Left cardiac atrium (tissue), 4 donors: ENCODE results near the gene TIGD3. TPM values are rescaled to one million over a fixed set of nuclear protein-coding genes. Genes with fewer than 3 reads are reported as not detected.
A peak's percentile ranks its signal among the peaks of the same experiment; 100 is the strongest.

Source experiments
- ATAC-seq, 2 donors: fragments of 200-7000 bp; cut with Tn5 transposase; one replicate each; pipeline ENCODE4 v1.9.1; 2020; ENCODE audit warnings: mild to moderate bottlenecking in 2 of 2, moderate library complexity in 2 of 2
- DNase-seq: peaks from one replicate; pipeline ENCODE4 v3.0.0-alpha.2; 2020
- intact Hi-C, 2 donors: fragments of 100-400 bp; cut with DNase I; formaldehyde crosslinking; loops; one replicate each; pipeline versions ENCODE4 v1.14.1 to v1.15.1; 2022 to 2023
- long read RNA-seq: library from polyadenylated mRNA; unstranded; transcript quantifications from one replicate; pipeline ENCODE4 v2.0.0, GENCODE V29; 2021
- total RNA-seq, 2 donors: library from RNA; stranded (reverse); fragmentation: NEBNext Ultra II Directional; extraction: Animal tissue kit (Norgen Biotek cat#: 25700); gene quantifications; one replicate each; pipeline ENCODE4 v1.2.1, GENCODE V29; 2021
- donor health status: DM: no; HTN: yes; CAD: no.
- donor health status: DM: no; HTN: yes; CAD: no; lungs with severe emphysema.
- donor health status: DM: yes; HTN: yes; CAD: no.
- donor health status: Dilated cardiomyopathy.

TIGD3 gene
- under 1 TPM in 1 of 2 donors, not detected in 1; 0.12 TPM for total RNA-seq
- long read RNA-seq: 0 reads

GRCh38 chr11:65354265-65355012, at the start of gene TIGD3:
TIGD3 (plus strand) TSS chr11:65354751; CDS start chr11:65355809, 1,058 bp downstream.
- intact Hi-C loops: no loop called here
- DNase-seq (peak; percentile 99), ATAC-seq (peak; percentile 96 to 98)

- intact Hi-C loops: no loop called here
- DNase-seq (no peak), ATAC-seq (no peak)
These were observed 48.9 kb upstream of the TIGD3 start for GRCh38 chr11:65305501-65306268.

DNA sequence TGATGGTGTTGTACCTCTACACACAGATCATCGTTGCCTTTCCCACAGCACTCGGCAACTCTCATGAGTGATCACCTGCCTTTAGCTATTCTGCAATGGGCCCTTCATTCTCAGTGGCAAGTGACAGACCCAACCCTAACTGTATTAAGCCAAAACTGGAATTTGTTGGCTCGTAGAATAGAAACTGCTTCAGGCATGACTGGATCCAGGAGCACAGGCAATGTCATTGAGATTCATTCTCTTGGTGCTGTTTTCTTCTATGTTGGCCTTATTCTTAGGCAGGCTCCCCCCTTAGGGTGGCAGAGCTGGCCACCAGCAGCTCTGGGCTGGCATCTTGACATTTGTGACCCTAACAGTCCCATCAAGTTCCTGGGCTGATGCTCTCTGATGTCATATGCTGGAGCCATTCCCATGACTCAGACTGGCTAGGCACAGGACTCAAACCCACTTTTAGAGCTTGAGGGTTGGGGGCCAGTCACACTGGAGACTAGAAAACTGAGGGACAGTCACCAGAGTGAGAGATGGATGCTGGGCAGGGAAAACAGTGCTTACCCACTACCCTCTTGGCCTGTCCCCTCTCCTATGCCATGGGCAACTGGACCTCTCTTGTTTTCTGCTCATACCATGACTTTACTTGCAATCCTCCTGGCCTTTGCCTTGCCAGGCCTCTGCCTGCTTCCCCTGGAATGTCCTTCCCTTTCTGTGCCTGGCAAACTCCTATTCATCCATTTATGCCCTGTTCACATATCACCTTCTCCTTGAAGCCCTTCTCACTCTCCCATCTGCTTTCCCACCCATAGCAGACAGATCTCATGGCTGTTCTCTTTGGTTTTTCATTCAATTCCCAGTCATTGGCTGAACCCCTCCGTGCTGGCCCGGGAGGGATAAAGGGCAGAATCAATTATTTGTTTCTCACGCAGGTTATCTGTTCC, 47.0 kb upstream of the TIGD3 start:
- intact Hi-C loops: no loop called here
- no peak for DNase-seq
- no peak for ATAC-seq

DNA sequence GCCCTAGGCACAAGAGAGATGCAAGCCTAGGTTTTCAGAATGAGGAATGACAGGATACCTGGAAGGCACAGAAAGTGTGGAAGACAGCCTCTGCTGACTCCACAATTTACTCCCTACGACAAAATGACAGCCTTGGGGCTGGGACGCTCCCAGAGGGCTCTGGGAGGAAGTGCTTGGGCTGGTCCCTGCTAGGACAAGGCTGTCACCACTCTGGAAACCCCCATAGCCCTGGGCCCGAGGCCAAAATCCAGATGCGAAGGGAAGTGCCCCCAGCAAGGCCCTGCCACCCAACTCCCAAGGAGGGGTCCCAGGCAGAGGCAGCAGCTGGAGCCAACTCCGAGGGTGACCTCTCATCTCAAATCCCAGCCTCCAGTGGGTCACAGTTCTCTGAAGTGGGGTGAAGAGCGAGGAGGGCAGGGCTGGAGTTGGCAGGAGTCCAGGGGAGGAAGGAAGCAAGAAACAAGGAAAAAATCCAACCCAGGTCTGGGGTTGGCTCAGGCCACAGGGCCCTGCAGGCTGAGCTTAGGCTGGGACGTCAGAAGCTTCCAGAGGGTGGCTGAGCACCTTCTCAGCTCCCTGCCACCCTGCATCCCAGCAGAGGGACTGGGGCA, 46.2 kb upstream of the TIGD3 start:
- ATAC-seq (peak; percentile 33 to 66), DNase-seq (peak; percentile 62)
- intact Hi-C loops: no loop called here

- intact Hi-C loops: no loop called here
- DNase-seq (peak; percentile 61), ATAC-seq (peak; percentile 19 to 21)
These were observed 45.5 kb upstream of the TIGD3 start for GRCh38 chr11:65309006-65309405.

DNA sequence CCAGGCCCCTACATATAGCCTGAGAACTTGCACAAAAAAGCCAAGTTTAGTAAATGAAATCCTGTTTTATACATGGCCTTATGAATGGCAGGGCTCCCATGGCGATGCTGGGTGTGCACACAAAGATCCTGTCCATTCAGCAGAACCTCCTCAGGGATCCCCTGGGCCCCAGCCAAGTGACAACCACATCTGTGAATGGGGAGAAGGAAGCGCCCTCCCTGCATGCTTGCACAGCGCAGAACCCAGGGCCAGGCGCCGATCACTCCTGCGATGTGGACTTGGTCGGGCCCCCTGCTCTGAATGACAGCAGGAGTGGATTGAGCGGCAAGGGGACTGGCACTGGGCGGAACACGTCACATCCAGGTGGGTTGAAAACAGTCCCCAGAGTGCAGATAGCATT, 44.3 kb upstream of the TIGD3 start:
- ATAC-seq (no peak), DNase-seq (peak; percentile 49)
- intact Hi-C loops: no loop called here

DNA sequence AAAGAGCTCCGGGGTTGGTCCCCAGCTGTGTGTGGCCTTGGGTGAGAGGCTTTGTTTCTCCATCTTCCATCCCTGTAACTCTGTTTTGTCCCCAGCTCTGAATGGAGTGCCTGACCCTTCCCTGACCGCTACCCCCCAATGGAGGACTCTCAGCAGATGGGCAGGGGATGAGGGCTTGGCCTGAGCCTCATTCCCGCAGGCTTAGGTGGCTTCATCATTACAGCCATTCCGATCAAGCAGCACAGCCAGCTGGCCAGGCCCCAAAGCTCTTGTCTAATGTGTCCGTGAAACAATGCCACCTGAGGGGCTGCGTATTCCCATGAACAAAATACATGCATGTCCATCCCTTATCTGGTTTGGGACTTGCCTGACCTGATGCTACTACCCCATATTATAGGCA, 43.8 kb upstream of the TIGD3 start:
- ATAC-seq: no peak
- DNase-seq: no peak
- intact Hi-C loops: no loop called here

DNA sequence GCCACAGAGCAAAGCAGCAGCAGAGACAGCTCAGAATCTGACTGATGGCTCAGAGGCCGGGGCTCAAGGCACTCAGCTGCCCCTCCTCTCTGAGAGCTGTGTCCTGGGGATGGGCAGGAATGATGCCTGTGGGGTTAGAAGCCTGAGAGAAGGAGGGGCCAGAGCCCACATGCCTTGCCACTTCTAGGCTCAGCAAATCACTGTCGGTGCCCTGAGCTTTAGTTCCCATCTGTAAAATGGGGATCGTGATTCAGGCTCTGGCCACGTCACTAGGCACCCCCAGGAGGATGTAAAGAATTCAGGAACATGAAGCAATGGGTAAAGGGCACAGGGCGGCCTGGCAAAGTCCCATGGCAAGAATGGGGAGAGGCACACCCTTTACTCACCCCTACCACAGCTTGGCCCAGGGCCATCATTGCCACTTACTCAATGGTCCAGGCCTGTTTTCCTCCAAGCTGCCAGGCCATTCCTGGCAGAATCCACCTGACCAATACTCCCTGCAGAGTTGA, 43.3 kb upstream of the TIGD3 start:
- peak; percentile 70 for DNase-seq
- intact Hi-C loops: no loop called here
- no peak for ATAC-seq

GRCh38 chr11:65314501-65315203, 39.9 kb upstream of the TIGD3 start, which contains the start of gene CDC42EP2:
CDC42EP2 (plus strand) TSS chr11:65314866; CDS start chr11:65320899, 6,033 bp downstream.
- DNase-seq: peak; percentile 90
- intact Hi-C loops: loop anchor here (1.0 to 5.0 kb wide), 2 partner anchors 39 to 42 kb away; no protein-coding TSS in a partner anchor
- peak; percentile 94 to 95 for ATAC-seq

DNA sequence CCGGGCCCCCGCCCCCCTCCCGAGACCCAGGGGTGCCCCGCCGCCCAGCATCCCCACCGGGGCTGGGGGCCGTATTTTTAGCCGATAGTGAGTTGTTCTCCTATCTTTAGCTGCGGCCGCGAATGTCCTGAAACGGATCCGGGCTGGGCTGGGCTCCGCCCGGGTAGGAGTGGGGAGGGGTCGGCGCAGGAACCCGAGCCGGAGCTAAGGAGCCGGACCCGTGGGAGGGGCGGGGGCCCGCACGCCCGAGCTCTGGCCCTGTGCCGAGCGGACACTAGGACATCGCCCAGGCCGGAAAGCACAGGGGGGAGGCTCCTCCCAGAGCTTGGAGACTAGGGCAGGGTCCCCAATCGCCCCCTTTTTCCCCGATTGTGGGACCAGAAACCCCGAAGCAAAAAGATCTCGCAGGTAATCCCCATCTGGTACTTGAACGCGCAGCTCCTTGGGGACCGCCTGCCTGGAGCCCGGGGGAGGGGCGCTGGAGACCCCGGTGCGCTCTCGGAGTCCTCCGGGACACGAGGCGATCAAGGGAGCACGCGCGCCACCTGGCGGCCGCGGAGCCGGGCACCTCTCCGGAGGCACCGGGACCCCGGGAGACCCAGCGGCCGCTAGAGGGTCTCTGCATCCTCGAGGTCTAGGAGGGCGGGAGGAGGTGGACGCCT, 39.2 kb upstream of the TIGD3 start:
- ATAC-seq: peak; percentile 68 to 72
- intact Hi-C loops: loop anchor here (1.0 to 5.0 kb wide), 2 partner anchors 40 to 43 kb away; no protein-coding TSS in a partner anchor
- DNase-seq: peak; percentile 89

DNA sequence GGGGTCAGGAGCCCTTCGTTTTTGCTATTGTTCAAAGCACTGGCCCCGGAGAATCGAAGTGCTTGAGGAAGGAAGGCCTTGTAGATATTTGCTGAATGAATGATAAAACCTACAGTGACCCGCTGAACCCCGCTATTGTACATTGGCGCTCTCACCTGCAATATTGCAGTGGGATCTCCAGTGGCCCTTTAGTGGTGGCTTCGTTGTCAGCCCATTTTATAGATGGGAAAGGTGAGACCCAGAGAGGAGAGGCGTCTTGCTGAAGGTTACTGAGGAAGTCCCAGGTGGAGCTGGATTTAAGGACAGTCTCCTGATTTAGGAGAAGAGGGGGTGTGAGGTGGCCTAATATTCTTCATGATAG, 38.7 kb upstream of the TIGD3 start:
- ATAC-seq (no peak), DNase-seq (no peak)
- intact Hi-C loops: loop anchor here (1.0 to 5.0 kb wide), 2 partner anchors 41 to 44 kb away; no protein-coding TSS in a partner anchor

- DNase-seq (peak; percentile 60), ATAC-seq (peak; percentile 2 to 18)
- intact Hi-C loops: loop anchor here in 1 of 2 donors (5.0 kb wide), 1 partner anchor 44 kb away; no protein-coding TSS in a partner anchor
These were observed 38.1 kb upstream of the TIGD3 start for GRCh38 chr11:65316227-65317024.

DNA sequence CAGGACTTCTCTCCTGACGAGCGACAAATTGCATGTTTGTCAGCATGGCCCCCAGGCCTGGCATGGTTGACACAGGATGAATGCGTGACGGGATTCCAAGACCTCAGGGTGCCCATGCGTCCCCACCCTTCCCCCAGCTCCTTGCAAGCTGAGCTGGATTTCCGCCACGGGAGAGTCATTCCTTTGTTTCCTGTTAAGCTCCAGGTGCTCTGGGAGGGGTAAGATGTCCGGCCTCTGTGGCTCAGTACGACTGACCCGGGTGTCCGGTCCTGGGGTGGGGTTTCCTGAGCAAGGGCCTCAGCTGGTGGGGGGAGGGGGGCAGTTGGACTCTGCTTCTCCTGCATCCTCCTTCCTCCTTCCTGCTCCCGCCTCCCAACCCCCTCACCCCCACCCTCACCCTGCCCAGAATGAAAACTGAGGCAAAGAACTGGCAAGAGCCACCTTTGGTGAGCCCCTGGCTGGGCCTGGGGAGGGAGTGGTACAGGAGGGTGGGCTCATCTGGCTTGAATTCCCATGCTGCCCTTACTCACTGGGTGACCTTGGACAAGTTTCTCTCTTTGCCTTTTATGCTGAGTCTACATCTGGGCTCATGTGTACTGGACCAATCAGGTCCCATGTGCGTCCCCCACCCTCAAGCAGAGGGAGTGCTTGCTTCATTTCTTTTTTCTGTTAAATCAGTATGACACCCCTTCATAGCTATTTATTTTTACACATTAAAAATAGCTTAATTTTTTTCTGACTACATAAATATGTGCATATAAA, 37.3 kb upstream of the TIGD3 start:
- ATAC-seq (peak in 1 of 2 donors; percentile 4), DNase-seq (peak; percentile 87)
- intact Hi-C loops: loop anchor here in 1 of 2 donors (5.0 kb wide), 1 partner anchor 45 kb away; no protein-coding TSS in a partner anchor

GRCh38 chr11:65320386-65321075, 34.0 kb upstream of the TIGD3 start:
- intact Hi-C loops: no loop called here
- DNase-seq (no peak), ATAC-seq (no peak)

- DNase-seq (no peak), ATAC-seq (no peak)
- intact Hi-C loops: no loop called here
These were observed 33.5 kb upstream of the TIGD3 start for GRCh38 chr11:65321076-65321475.
